ENCODE measurements around the gene KIF4A. TPM values are rescaled to one million over a fixed set of nuclear protein-coding genes. Genes with fewer than 3 reads are reported as not detected.
"Not testable (repeated sequence)": the region's sequence is repeated elsewhere in the genome, so short reads cannot be mapped to it uniquely, and the experiment has no call there.

KIF4A gene
- total RNA-seq, 4 donors from 2014 or later: 0.11 to 0.71 (median 0.13) TPM; not detected in 1

DNA sequence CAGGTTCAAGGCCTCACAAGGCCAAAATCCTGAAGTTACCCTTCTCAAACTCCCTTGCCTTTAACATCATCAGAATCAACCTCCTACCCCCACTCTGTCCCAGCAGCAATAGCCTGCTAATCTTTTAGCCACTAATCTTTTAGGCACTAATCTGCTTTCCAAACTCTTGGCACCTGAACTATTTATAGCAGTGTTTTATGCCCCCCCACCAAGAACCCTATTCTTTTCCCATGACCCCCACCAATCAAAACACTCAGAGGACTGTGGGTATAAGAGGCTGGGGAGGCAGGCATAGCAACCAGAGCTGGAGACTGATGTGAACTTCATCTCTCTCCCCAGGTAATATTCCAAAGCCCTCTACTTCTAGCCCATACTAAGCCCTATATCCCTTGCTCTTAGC lies 21.9 kb upstream of the KIF4A start, which contains the start of gene ARR3:
TSS of gene ARR3 (plus strand) at position 301 of the 400 bp plus-strand sequence. CDS start 1,052 bp downstream, outside the sequence.
- intact Hi-C loops (cut with DNase I): no loop called here
- H3K4me1 ChIP-seq: no peaks in the 10 kb centered on the region
- no peak within 1 kb of the TSS for H3K27ac ChIP-seq
- no peak within 1 kb of the TSS for H3K4me3 ChIP-seq (replicated peaks in 1 of 3)
- TF ChIP-seq CTCF (IDR thresholded peaks at IDR 0.05): no peak
- TF ChIP-seq POLR2A (IDR thresholded peaks at IDR 0.05): no peak
- no peak for DNase-seq
- no peaks in the 10 kb centered on the region for H3K36me3 ChIP-seq
- H3K27me3 ChIP-seq: no peaks in the 10 kb centered on the region
- H3K9me3 ChIP-seq: no peaks in the 10 kb centered on the region

- WGBS, 2 donors: 79 to 90% methylated on average over 5 to 7 of the region's 7 CpGs
- not testable (repeated sequence) for DNase-seq; H3K4me3 ChIP-seq (replicated peaks in 1 of 3)
These were observed 15.9 kb upstream of the KIF4A start for GRCh38 chrX:70274029-70274428.

GRCh38 chrX:70279081-70279480 lies 10.8 kb upstream of the KIF4A start:
- DNase-seq: no peak
- Histone ChIP-seq H3K27me3 (no peaks in the 10 kb centered on the region), H3K9me3 (no peaks in the 10 kb centered on the region), H3K36me3 (no peaks in the 10 kb centered on the region), H3K4me3 (replicated peaks in 1 of 3) (no peak overlapping the region), H3K4me1 (no peaks in the 10 kb centered on the region), H3K27ac (no peak overlapping the region)
- WGBS, 2 donors: 88 to 93% methylated on average over 3 of the region's 3 CpGs
- intact Hi-C loops (cut with DNase I): no loop called here
- TF ChIP-seq CTCF (IDR thresholded peaks at IDR 0.05) (no peak), POLR2A (IDR thresholded peaks at IDR 0.05) (no peak)

More at GRCh38 chrX:70274029-70274428, 15.9 kb upstream of the KIF4A start:
- intact Hi-C loops (cut with DNase I); H3K4me1 ChIP-seq; H3K27me3 ChIP-seq; H3K36me3 ChIP-seq; H3K9me3 ChIP-seq; H3K27ac ChIP-seq: not testable (repeated sequence)

DNA sequence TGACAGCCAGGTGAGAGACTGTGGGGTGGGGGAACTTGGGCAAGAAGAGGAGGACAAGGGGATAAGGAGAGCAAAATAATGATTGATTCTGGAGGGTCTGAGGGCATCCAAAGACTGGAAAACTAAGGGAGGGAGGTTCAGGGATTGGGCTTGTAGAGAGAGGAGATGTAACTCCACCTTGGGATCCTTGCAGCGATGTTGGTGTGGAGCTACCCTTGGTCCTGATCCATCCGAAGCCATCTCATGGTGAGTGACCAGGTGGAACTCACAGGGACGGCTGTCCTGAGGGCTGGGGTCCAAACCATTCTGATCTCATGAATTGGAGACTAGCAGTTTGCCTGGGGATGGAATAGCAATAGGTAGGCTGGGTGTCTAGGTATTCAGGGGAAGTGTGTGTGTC lies 9.3 kb upstream of the KIF4A start:
- no peak for TF ChIP-seq CTCF (IDR thresholded peaks at IDR 0.05)
- TF ChIP-seq POLR2A (IDR thresholded peaks at IDR 0.05): no peak
- Histone ChIP-seq H3K4me1 (no peaks in the 10 kb centered on the region), H3K27ac (no peak overlapping the region), H3K9me3 (no peaks in the 10 kb centered on the region), H3K27me3 (no peaks in the 10 kb centered on the region), H3K36me3 (no peaks in the 10 kb centered on the region), H3K4me3 (replicated peaks in 1 of 3) (no peak overlapping the region)
- intact Hi-C loops (cut with DNase I): no loop called here
- WGBS, 2 donors: 80 to 84% methylated on average over 1 to 2 of the region's 3 CpGs
- no peak for DNase-seq

DNA sequence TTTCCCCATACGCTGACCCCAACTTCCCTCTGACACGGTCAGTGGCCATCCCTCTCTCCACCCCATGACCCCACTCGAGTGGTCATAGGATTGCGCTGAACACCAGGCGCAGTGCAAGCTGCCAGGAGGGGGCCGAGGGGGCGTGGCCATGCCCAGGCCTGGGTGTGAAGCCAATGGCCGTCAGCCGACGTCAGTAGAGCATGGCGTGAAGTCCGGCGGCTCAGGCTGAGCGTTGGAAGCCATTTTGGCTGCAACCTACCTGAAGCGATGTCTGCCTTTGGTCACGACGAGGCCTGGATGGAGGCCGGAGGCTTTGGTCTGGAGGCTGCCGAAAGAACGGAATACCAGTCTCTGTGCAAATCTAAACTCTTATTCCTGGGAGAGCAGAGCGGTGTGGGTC lies 8.0 kb upstream of the KIF4A start, which contains the start of gene RAB41:
TSS of gene RAB41 (plus strand) at position 222 of the 400 bp plus-strand sequence. CDS start at position 268, 46 bp downstream.
- 95 to 100% methylated on average over 9 to 19 of the region's 21 CpGs for WGBS, 2 donors
- Histone ChIP-seq H3K9me3 (no peaks in the 10 kb centered on the region), H3K4me3 (replicated peaks in 1 of 3) (no peak within 1 kb of the TSS), H3K36me3 (peaks cover 0 to 2% of the 10 kb centered on the region in 2 donors), H3K27ac (no peak within 1 kb of the TSS), H3K4me1 (no peaks in the 10 kb centered on the region), H3K27me3 (no peaks in the 10 kb centered on the region)
- TF ChIP-seq CTCF (IDR thresholded peaks at IDR 0.05) (no peak), POLR2A (IDR thresholded peaks at IDR 0.05) (no peak)
- intact Hi-C loops (cut with DNase I): no loop called here
- DNase-seq: no peak
